Stimulated activated CD4-positive, alpha-beta T cell treated with anti-CD3 and anti-CD28 coated beads, Interleukin-12 subunit alpha, Interleukin-12 subunit beta, amount 100 ng/mL, for 48 hours (primary cell): ENCODE results near the gene CYP21A2.
"Not testable (repeated sequence)": the region's sequence is repeated elsewhere in the genome, so short reads cannot be mapped to it uniquely, and the experiment has no call there.

Experiments
- DNase-seq, 3 donors: peaks; one replicate each; pipeline ENCODE4 v3.0.0-alpha.2; 2020; ENCODE audit warnings: low read depth in 2 of 3, low spot score in 1 of 3

Gene CYP21A2

GRCh38 chr6:32029553-32029952, 8.7 kb upstream of the CYP21A2 start:
- not testable (repeated sequence) for DNase-seq

GRCh38 chr6:32035283-32036013, 2.8 kb upstream of the CYP21A2 start:
- DNase-seq: not testable (repeated sequence)

GRCh38 chr6:32037136-32037535, 1.1 kb upstream of the CYP21A2 start:
- DNase-seq: not testable (repeated sequence)

GRCh38 chr6:32038878-32039277, 663 bp downstream of the CYP21A2 start:
- not testable (repeated sequence) for DNase-seq

GRCh38 chr6:32039321-32040274, 1.4 kb downstream of the CYP21A2 start:
- not testable (repeated sequence) for DNase-seq

- DNase-seq: not testable (repeated sequence)
Observed at GRCh38 chr6:32040299-32041049, 2.3 kb downstream of the CYP21A2 start.

GRCh38 chr6:32041050-32041321, 2.8 kb downstream of the CYP21A2 start:
- not testable (repeated sequence) for DNase-seq

- not testable (repeated sequence) for DNase-seq
Observed at GRCh38 chr6:32041385-32041784, 3.2 kb downstream of the CYP21A2 start.

- not testable (repeated sequence) for DNase-seq
Observed at GRCh38 chr6:32042276-32042675, 4.1 kb downstream of the CYP21A2 start.

GRCh38 chr6:32043589-32044380, 5.6 kb downstream of the CYP21A2 start:
- not testable (repeated sequence) for DNase-seq

- DNase-seq: not testable (repeated sequence)
Observed at GRCh38 chr6:32044916-32045315, 6.7 kb downstream of the CYP21A2 start.

- no peak for DNase-seq
Observed at GRCh38 chr6:32045811-32046449, 7.7 kb downstream of the CYP21A2 start.

- no peak for DNase-seq
Observed at GRCh38 chr6:32046450-32047083, 8.4 kb downstream of the CYP21A2 start.

GRCh38 chr6:32047084-32047478, 8.9 kb downstream of the CYP21A2 start:
- no peak for DNase-seq

GRCh38 chr6:32047539-32047854, 9.3 kb downstream of the CYP21A2 start:
- DNase-seq: no peak

- peak; percentile 43 to 76 (median 58) for DNase-seq
Observed at GRCh38 chr6:32047855-32048766, 9.9 kb downstream of the CYP21A2 start.

- not testable (repeated sequence) for DNase-seq
Observed at GRCh38 chr6:32049149-32049548, 10.9 kb downstream of the CYP21A2 start.

- DNase-seq: not testable (repeated sequence)
Observed at GRCh38 chr6:32049736-32050135, 11.5 kb downstream of the CYP21A2 start.

- DNase-seq: no peak
Observed at GRCh38 chr6:32050562-32050961, 12.3 kb downstream of the CYP21A2 start.
